GM12875 (cell line): ENCODE data around the gene PDLIM4.

Experiments
- H3K4me3 ChIP-seq: one replicate; pipeline ENCODE4 v1.5.1; 2011; ENCODE audit warnings: low read depth, low read length, control low read depth
- CTCF ChIP-seq: IDR thresholded peaks from 2 replicates; pipeline ENCODE4 v1.5.1; 2011; ENCODE audit warnings: low read depth, mild to moderate bottlenecking, control low read depth, inconsistent platforms, low read length, moderate library complexity, borderline replicate concordance; ENCODE audit not compliant: insufficient read depth

Gene PDLIM4

DNA sequence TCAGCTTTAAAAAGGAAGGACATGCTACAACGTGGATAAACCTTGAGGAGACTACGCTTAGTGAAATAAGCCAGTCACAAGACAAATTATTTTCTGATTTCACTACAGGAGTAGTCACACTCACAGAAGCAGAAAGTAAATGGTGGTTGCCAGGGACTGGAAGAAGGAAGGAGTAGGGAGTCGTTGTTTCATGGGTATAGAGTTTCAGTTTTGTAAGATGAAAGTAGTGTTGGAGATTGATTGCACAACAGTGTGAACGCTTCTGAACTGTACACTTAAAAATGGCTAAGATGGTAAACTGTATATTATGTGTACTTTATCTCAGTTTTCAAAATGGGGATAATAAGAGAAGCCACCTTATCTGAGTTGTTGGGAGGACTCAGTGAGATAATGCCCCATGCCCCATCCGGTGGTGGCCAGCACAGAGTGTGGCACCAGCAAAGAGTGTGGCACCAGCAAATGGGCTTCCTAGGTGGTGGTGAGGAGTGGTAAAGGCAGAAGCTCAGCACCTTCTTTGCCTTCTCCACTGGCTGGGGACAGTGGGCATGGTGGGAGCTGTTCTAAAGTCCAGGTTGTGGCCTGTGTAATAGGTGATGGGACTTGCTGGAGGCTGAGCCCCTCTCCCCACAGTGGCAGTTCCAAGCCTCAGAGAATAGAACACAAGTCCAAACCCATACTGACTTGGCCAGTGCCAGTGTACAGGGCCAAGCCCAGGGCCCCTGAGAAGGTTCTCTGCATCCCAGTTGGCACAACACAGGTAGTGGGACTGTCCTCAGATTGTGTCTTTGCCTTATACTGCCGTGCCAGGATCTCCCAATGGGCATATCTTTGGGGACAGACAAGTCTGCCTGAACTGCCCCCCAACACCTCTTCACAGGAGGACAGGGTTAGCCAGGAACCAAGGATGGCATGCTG, 41.1 kb downstream of the PDLIM4 start:
- no peak for TF ChIP-seq CTCF
- H3K4me3 ChIP-seq: no peak overlapping the region

DNA sequence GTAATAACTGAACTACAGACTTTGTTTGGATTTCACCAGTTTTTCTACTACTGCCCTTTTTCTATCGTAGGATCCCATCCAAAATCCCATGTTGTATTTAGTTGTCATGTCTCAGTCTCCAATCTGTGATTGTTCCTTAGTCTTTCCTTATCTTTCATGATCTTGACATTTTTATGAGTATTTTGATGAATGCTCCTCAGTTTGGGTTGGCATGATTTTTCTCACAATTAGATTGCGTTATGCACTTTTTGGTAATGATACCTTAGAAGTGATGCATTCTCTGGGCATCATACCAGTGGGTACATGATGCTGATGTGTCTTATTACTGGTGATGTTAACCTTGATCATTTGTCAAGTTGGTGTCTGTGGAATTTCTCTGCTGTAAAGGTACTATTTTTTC, 42.4 kb downstream of the PDLIM4 start:
- no peak for TF ChIP-seq CTCF
- H3K4me3 ChIP-seq: no peak overlapping the region

DNA sequence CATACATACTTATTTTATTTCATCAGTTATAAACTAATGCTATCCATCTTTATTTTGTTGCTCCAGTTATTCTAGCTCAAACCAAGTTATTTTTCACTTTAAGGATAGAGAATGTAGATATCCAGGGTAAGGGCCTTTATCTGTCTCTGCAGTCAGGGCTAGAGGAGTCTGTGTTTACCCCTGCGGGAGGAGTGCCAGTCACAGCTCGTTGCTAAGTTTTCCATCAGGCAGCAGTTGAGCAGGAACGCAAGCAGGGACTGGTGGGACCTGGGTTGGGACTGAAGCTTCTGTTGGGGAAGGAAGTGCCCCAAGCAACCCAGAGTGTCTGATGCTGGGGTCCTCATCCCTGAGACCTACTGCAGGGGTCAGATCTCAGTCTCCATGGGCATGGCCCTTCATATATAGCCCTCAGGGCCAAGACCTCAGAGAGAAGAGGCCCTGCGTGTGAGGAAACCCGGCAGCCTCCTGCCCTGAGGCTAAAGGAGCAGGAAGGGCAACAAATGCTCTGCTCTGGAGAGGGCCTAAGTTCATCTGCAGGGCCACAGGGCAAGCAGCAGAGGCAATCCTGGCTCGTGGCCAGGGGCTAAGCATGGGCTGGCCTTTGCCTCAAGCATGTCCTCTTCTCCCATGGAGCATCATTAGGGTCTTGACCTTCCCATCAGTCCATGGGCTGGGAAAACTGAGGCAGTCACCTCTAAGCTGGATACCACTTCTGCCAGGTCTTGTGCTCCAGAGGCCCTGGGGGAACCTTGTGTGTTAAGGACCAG, 43.3 kb downstream of the PDLIM4 start:
- TF ChIP-seq CTCF: no peak
- no peak overlapping the region for H3K4me3 ChIP-seq

- TF ChIP-seq CTCF: no peak
- no peak overlapping the region for H3K4me3 ChIP-seq
These were observed 44.1 kb downstream of the PDLIM4 start for GRCh38 chr5:132301344-132302271.

- H3K4me3 ChIP-seq: no peak overlapping the region
- no peak for TF ChIP-seq CTCF
These were observed 44.9 kb downstream of the PDLIM4 start for GRCh38 chr5:132302413-132302812.

DNA sequence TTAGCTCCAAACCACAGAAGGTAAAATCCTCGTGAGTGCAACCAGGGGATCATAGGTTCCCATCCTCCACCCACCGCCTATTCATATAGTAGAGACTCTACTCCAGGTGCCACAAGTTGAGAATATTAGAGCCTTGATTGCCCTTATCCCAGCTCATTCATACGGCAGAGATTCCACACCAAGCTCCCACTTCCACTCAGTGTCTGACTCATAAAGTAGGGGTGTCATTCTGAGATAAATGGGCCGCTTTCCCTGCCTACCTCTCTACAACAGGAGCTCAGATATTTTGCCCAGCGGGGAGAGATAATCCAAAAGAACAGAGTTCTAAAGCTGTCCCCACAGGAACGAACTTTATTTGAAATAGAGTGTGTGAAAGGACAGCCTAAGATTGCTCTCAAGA, 46.1 kb downstream of the PDLIM4 start:
- H3K4me3 ChIP-seq: no peak overlapping the region
- TF ChIP-seq CTCF: no peak
